Measurements from ENCODE around the gene BCO2.

DNA sequence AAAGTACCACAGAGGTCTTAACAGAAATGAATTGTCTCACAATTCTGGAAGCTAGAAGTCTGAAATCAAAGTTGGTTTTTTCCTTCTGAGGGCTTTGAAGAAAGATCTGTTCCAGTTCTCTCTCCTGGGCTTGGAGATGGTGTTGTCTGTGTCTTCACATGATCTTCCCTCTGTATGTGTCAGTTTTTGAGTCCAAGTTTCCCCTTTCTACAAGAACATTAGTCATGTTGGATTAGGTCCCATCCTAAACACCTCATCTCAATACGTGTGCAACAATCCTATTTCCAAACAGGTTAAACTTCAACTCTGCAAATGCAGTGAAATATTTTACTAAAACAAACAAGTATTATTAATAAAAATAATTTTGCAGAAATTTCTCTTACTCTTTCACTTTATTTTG is 47.8 kb downstream of the BCO2 start:
- TF ChIP-seq, protein P1, sequence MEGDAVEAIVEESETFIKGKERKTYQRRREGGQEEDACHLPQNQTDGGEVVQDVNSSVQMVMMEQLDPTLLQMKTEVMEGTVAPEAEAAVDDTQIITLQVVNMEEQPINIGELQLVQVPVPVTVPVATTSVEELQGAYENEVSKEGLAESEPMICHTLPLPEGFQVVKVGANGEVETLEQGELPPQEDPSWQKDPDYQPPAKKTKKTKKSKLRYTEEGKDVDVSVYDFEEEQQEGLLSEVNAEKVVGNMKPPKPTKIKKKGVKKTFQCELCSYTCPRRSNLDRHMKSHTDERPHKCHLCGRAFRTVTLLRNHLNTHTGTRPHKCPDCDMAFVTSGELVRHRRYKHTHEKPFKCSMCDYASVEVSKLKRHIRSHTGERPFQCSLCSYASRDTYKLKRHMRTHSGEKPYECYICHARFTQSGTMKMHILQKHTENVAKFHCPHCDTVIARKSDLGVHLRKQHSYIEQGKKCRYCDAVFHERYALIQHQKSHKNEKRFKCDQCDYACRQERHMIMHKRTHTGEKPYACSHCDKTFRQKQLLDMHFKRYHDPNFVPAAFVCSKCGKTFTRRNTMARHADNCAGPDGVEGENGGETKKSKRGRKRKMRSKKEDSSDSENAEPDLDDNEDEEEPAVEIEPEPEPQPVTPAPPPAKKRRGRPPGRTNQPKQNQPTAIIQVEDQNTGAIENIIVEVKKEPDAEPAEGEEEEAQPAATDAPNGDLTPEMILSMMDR (conservative IDR thresholded peaks at IDR 0.05; ENCODE audit: low read depth, low read length): no peak
- TF ChIP-seq EZH2phosphoT487 (IDR thresholded peaks at IDR 0.05; ENCODE audit: borderline replicate concordance, low read length): no peak
- no peak for TF ChIP-seq EZH2 (IDR thresholded peaks at IDR 0.05; ENCODE audit: low read length, unreplicated experiment)
